NCI-H1105 treated with DMSO at 0.1 percent for 48 hours (cell line): ENCODE data around the gene LPO.

ENCODE experiments used
- DNase-seq: peaks from one replicate; lab custom pipeline; 2025; lab: John Stamatoyannopoulos, UW

LPO gene

GRCh38 chr17:58229384-58229783, 9.0 kb upstream of the LPO start:
- no peak for DNase-seq

GRCh38 chr17:58229881-58230280, 8.5 kb upstream of the LPO start:
- DNase-seq: no peak

GRCh38 chr17:58231641-58232040, 6.7 kb upstream of the LPO start:
- no peak for DNase-seq

- no peak for DNase-seq
These were observed 5.7 kb upstream of the LPO start for GRCh38 chr17:58232707-58233156.

GRCh38 chr17:58233543-58233942, 4.8 kb upstream of the LPO start:
- no peak for DNase-seq

- no peak for DNase-seq
These were observed 3.9 kb upstream of the LPO start for GRCh38 chr17:58234512-58234911.

- no peak for DNase-seq
These were observed 2.6 kb upstream of the LPO start for GRCh38 chr17:58235821-58236220.

GRCh38 chr17:58236394-58236793, 2.0 kb upstream of the LPO start:
- DNase-seq: no peak

- DNase-seq: no peak
These were observed 1.6 kb downstream of the LPO start for GRCh38 chr17:58239987-58240386.

GRCh38 chr17:58242171-58242784, 3.9 kb downstream of the LPO start:
- DNase-seq: no peak

- DNase-seq: no peak
These were observed 6.6 kb downstream of the LPO start for GRCh38 chr17:58244963-58245362.

GRCh38 chr17:58245428-58246103, 7.2 kb downstream of the LPO start:
- DNase-seq: no peak

- DNase-seq: no peak
These were observed 7.8 kb downstream of the LPO start for GRCh38 chr17:58246104-58246740.

GRCh38 chr17:58246781-58247180, 8.4 kb downstream of the LPO start:
- no peak for DNase-seq

GRCh38 chr17:58247511-58248363, 9.4 kb downstream of the LPO start:
- DNase-seq: no peak

GRCh38 chr17:58248955-58249269, 10.5 kb downstream of the LPO start:
- no peak for DNase-seq

- peak; percentile 51 for DNase-seq
These were observed 11.1 kb downstream of the LPO start for GRCh38 chr17:58249270-58250133.

GRCh38 chr17:58250344-58251011, 12.1 kb downstream of the LPO start:
- no peak for DNase-seq

- DNase-seq: no peak
These were observed 13.8 kb downstream of the LPO start for GRCh38 chr17:58252141-58252540.

GRCh38 chr17:58253082-58253481, 14.7 kb downstream of the LPO start:
- no peak for DNase-seq

- DNase-seq: no peak
These were observed 16.4 kb downstream of the LPO start for GRCh38 chr17:58254803-58255202.
